ENCODE data around the gene PTTG1IP.
A peak's percentile ranks its signal among the peaks of the same experiment; 100 is the strongest.
"Not testable (repeated sequence)": the region's sequence is repeated elsewhere in the genome, so short reads cannot be mapped to it uniquely, and the experiment has no call there.

The PTTG1IP gene

DNA sequence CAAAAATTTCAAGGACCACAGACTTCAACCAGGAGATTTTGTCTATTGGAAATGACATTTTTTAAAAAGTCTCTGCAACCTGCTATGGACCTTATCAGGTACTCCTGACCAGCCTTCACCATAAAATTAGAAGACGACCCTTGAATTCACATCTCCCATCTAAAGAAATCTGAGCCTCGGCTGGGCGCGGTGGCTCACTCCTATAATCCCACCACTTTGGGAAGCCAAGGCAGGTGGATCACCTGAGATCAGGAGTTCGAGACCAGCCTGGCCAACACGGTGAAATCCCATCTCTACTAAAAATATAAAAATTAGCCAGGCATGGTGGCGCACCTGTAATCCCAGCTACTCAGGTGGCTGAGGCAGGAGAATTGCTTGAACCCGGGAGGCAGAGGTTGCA is 5.7 kb upstream of the PTTG1IP start:
- DNase-seq, result not testable (repeated sequence)

DNA sequence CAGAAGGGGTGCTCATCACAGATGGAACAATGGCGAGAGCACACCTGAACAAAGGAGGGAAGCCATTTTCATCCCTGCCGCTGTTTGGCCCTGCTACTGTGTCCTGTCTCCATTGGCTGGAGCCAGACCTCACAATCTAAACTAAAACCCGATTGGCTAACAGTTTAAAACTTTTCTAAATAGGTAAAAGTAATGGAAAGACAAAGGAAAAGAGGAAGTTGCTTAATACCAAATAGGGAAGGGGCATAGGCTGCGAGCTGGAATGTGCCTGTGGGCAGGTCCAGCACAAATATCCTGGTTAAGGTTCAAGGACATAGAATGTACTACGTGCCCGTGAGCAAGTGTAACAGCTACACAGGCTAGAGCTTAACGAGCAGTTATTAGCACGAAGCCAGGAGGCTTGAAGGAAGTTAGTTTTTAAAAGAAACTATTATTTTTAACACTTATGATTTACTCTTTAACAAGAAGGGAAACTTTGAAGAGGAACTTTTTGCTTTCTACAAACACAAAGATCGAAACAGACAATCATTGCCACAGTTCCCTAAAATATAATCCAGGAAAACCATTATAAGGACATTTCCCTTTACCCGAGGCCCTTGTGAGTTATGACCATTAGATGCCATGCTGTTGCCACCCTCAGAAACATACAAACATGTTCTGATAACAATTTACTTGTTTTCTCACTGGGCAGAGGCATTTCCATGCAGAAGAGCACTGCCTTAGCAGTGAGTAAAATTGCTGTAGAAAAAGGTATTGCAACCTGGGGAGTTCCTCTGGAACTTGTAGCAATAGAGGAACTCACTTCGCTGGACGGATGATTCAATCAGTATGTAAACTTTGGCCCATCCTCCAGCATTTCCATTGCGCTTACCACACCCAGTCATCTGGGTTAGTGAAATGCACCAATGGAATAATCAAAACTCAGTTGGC is 4.8 kb upstream of the PTTG1IP start:
- peak; percentile 26 for DNase-seq

DNA sequence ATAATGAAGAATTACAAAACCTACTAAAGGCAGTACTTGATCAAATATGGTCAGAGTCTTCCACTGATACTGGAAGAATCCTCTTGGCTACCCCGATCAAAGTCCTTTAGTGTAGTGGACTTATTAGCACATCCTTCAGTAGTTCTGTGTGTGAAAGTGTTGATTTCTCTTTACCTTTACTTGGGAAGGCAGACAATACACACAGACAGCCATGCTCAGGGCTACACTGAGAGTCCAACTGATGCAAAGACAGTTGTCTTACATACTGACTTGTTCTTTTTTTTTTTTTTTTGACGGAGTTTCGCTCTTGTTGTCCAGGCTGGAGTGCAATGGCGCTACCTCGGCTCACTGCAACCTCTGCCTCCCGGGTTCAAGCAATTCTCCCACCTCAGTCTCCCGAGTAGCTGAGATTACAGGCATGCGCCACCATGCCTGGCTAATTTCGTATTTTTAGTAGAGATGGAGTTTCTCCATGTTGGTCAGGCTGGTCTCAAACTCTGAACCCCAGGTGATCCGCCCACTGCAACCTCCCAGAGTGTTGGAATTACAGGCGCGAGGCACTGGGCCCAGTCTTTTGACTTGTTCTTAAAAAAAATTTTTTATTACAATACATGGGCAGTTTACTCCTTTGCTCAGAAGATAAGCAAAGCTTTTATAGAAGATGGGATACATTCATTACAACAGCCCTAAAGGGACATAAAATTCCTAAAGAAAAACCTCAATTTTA is 3.5 kb upstream of the PTTG1IP start:
- no peak for DNase-seq

GRCh38 chr21:44875316-44875700 is 1.8 kb upstream of the PTTG1IP start:
- DNase-seq, result no peak

DNA sequence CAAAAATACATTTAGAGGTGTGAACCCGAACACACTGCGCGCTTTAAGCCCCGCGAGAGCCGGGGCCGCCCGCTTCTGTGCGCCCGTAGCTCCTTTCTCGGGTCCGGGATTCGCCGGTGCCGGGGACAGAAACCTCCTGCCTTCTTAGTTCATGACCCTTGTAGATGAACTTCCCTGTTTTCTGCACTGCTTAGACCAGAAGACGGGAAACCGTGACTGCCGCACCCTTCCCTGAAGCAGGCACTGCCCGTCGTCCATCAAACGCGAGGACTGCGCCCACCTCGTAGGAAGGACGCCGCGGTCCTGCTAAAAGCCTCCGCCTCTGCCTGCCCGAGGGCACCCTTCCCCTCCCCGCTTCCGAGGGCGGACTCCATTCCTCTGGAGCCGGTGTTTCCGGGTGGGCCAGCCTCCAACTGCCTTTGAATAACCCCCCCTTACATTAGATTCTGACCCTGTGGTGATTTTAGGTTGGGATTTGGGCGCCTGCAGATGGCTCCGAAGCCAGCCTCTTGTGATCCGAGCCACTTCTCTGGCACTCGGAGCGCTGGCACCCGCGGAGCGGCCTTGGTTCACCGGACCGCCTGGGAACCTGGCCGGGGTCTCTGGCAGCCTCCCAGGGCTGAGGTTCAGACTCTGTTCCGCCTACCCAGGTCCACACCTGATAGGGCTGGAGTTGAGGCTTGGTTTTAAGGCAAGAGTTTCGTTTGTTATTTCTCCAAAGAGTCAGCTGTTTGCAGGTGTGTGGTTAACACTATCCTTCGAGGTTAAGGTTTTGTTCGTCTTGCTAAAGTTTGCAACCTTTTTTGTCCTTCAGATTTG is 1.2 kb upstream of the PTTG1IP start:
- no peak for DNase-seq

DNA sequence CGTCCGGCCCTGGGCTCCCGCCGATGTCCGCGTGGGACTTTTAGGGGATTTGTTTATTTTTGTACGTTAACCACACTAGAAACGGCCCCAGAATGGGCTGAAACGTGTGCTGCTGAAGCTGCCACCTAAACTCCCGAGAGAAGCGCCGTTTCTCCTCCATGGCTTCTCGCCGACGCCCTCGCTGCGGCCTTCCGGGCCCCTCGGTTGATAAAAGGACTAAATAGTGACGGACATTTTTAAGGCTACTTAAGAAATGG is 678 bp upstream of the PTTG1IP start:
- DNase-seq, result no peak

DNA sequence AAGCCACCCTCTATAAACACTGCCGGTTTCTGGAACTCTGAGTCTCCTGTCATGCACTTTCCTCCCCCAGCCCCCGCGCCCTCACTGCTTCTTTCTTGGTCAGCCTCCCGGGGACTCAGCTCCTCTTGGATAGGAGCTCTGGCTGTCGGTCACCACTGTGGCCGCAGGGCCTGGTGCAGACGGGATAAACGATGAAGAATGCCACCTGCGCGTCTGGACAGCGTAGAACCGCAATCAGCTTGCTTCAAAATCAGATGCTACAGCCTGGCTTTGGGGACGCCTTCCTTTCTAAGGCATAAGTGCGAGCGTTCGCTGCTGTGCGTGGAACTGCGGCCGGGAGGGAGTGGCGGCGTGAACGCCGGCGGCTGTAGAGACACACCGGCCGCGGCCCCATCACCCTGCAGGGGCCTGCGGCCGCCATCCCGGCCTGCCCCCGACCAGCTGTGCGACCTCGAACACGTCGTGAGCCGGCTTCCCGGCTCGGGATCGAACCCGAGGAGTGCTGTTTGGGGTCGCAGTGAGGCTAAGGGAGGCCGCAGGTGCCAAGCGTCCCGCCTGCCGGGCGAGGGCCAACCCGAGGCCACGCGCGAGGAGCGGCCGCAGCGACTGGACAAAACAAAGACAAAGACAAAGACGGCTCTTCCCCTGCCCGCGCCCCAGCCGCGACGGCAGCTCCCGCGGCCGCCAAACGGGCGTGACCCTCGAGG is 688 bp downstream of the PTTG1IP start:
- DNase-seq, result peak; percentile 7

DNA sequence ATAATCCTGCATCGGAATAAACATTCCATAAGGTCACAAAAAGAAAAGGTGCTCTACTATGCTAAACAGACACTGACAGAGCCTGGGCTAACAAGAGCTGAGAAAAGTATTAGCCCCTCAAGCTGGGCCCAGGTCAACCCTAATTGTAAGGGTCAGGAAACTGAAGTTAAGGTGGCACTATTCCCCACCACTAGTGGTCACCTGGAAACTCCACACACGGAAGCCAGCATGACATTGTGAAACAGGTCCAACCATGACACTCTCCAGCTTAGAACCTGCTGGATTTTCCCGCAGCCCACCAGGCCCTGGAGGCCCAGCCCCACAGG is 1.2 kb downstream of the PTTG1IP start:
- DNase-seq, result no peak

DNA sequence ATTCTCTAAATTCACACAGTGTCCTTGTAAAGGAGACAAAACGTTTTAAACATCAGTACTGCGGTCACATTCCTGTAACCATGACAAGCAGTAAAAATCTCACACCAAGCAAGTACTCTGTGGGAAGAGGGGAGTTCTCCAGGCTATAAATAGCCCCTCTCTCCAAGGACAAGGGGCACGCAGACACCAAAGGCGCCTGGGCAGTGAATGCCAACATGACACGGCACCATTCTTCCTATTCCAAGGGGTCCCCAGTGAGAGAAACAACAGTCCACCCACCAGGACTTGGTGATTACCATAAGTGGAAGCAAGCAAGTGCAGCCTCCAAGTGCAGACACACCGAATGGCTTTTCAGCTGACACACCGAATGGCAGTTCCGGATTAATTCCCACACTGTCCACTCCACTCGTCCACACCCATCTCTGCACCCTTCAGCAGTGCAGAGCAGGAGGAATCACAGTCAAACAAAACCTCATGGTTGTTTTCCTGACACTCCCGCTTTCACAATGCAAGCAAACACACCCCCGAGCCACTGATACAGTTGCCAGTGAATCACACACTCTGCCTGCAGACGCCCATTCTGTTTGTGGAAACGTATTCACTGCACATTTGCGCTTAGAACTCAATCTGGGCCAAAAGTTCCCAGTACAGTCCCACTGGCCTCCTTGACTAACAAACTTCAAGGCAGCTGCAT is 1.8 kb downstream of the PTTG1IP start:
- peak; percentile 71 for DNase-seq

DNA sequence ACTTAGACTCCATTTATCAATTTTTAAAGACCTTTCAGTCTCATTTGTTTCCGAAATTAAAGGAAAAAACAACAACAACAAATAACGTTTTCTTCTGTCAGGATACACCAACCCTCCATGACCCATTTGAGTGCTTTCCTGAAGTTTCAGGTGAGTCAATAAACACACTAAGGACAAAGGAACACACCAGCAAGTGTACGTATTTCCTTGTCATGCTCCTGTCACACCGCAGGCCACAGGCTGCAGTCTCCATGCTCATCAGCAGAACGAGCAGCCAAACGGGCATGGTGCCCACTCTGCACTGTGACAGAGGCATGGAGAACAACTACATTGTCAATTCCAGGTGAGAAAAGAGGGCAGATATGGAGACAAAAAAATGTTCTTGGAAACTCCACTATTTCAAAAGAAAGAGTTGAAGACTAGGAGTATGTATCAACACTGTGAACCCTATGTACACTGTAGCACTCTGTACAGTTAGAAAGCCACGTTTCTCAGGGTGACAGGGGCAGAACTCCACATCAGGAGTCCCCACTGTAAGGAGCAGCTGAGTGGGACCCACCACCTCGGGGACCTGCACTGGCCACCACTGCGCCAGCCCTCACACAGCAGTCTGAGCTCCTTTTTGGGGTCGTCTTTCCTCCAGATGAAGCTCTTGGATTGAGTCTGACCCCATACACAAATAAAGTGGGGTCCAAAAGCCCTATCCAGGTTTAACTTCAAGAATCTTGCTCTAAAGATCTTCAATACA is 2.6 kb downstream of the PTTG1IP start:
- no peak for DNase-seq

GRCh38 chr21:44869781-44870747 is 3.4 kb downstream of the PTTG1IP start:
- peak; percentile 95 for DNase-seq

GRCh38 chr21:44868707-44869106 is 4.8 kb downstream of the PTTG1IP start:
- DNase-seq, result no peak

GRCh38 chr21:44867999-44868700 is 5.3 kb downstream of the PTTG1IP start:
- no peak for DNase-seq

GRCh38 chr21:44867464-44867863 is 6.0 kb downstream of the PTTG1IP start:
- DNase-seq, result no peak

DNA sequence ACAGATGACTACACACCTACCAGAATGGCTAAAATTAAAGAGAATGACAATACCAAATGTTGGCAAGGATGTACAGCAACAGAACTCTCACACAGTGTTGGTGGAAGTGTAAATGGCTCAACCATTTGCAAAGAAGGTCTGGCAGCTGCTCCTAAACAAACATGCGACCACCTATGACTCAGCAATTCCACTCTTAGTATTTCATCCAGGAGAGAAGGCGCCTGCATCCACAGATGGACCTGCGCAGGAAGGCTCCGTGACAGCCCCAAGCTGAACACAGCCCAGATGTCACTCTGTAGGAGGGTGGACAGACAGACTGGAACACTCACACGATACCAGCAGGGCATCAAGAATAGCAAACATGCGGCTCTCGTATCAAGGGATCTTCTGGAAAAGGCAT is 6.7 kb downstream of the PTTG1IP start:
- DNase-seq, result peak; percentile 3

DNA sequence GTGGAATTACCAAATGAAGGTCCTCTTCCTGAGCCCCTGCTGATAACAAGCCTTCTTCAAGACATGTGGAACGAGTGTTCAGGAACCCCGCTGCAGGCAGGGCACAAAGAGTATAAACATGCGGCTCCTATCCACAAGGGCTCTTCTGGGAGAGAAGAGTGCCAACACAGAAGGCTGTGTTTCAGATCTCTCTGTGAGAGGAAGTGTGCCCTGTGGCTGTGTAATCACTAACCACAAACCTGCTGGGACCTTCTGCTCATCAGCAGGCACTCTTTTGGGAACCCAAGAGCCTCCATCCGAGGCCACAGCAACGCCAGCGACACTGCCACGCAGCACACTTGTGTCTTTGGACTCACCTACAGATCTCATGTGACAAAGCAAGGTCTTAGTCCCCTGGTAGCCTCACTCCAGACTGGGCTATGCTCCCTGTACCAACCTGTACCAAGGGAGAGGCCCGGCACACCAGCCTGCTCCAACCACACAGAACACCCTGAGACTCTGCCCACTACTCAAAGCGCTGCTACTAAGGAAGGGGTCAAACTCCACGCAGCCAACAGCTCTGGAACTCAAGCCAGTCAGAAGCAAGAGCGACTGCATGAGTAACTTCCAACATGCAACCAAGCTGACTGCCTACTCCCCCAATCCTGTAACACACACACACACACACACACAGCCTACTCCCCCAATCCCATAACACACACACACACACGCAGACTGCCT is 7.8 kb downstream of the PTTG1IP start:
- no peak for DNase-seq

- DNase-seq, result no peak
Observed at GRCh38 chr21:44862869-44863685, 10.4 kb downstream of the PTTG1IP start.

DNA sequence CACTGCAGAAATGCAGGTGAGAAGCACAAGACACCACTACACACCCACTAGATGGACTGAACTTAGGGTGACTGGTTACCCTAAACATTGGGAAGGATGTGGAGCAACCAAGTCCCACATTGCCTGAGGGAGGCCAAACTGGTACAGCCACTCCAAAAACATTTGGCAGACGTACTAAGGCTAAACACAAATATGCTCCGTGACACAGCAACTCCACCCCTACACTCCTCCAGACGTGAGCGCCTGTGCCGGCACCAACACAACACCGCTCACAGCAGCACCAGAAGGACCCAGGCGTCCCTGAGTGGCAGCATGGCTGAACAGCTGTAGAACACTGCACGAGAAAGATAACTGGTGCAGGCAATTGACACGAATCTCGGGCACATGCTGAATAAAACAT is 14.7 kb downstream of the PTTG1IP start:
- no peak for DNase-seq

Data from HCEC 1CT (cell line).